GM19455 (cell line): ENCODE measurements around the gene WBP11.
"Not testable (repeated sequence)": the region's sequence is repeated elsewhere in the genome, so short reads cannot be mapped to it uniquely, and the experiment has no call there.

Experiments used
- ATAC-seq: cut with Tn5 transposase; IDR thresholded peaks from one replicate; pipeline ENCODE4 v1.9.1; 2021; ENCODE audit not compliant: unreplicated experiment

The WBP11 gene

GRCh38 chr12:14773685-14774073 lies 29.6 kb downstream of the WBP11 start:
- peak; percentile 16 for ATAC-seq

GRCh38 chr12:14772946-14773345 lies 30.3 kb downstream of the WBP11 start:
- ATAC-seq = no peak

- ATAC-seq = no peak
These were observed 31.6 kb downstream of the WBP11 start for GRCh38 chr12:14771651-14772137.

GRCh38 chr12:14770496-14771461 lies 32.5 kb downstream of the WBP11 start:
- ATAC-seq = peak; percentile 32

- ATAC-seq = peak; percentile 34
These were observed 33.2 kb downstream of the WBP11 start for GRCh38 chr12:14769969-14770495.

- peak; percentile 5 for ATAC-seq
These were observed 33.8 kb downstream of the WBP11 start for GRCh38 chr12:14769466-14769968.

GRCh38 chr12:14768823-14769405 lies 34.4 kb downstream of the WBP11 start:
- no peak for ATAC-seq

- no peak for ATAC-seq
These were observed 35.7 kb downstream of the WBP11 start for GRCh38 chr12:14767617-14768016.

- no peak for ATAC-seq
These were observed 36.5 kb downstream of the WBP11 start for GRCh38 chr12:14766649-14767215.

- ATAC-seq = not testable (repeated sequence)
These were observed 37.3 kb downstream of the WBP11 start for GRCh38 chr12:14766020-14766419.

GRCh38 chr12:14765398-14765797 lies 37.9 kb downstream of the WBP11 start:
- no peak for ATAC-seq

GRCh38 chr12:14759711-14760280 lies 43.5 kb downstream of the WBP11 start:
- not testable (repeated sequence) for ATAC-seq

GRCh38 chr12:14756334-14757143 lies 46.7 kb downstream of the WBP11 start:
- ATAC-seq = no peak

GRCh38 chr12:14751986-14752385 lies 51.3 kb downstream of the WBP11 start:
- ATAC-seq = no peak

- ATAC-seq = no peak
These were observed 60.2 kb downstream of the WBP11 start for GRCh38 chr12:14743061-14743460.

GRCh38 chr12:14741942-14742341 lies 61.3 kb downstream of the WBP11 start:
- no peak for ATAC-seq

GRCh38 chr12:14741153-14741552 lies 62.1 kb downstream of the WBP11 start:
- no peak for ATAC-seq

GRCh38 chr12:14736441-14736840 lies 66.8 kb downstream of the WBP11 start:
- not testable (repeated sequence) for ATAC-seq
